Glomerular visceral epithelial cell (primary cell): ENCODE data around the gene CCDC106.

ENCODE experiments used
- DNase-seq: peaks from one replicate; pipeline ENCODE4 v3.0.0-alpha.2; 2016; ENCODE audit errors: extremely low spot score

Gene CCDC106

DNA sequence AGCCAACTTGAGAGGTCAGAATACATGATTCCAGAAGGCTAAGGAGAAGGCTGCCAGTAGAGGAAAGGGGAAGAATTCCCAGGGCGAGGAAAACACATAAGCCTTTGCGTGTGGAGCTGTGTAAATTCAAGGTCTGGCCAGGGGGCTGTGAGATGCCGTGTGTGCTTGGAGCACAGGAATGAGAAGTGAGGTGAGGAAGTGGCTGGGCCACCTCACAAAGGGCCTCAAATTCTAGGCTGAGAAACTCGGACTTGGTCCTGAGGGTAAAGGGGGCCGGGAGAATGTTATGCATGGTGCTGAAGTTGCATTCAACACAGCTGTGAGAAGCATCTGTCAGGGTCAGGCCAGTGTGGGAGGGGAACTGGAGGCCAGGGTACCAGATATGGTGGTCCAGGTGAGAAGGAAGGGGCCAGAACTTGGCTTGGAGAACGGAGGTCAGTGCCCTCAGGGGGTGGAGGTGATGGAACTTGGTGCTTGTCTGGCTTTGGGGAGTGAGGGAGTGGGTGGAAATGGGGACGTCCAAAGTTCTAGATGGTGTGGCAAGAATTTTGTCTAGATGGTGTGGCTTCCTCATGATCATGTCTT, 12.1 kb upstream of the CCDC106 start:
- DNase-seq: no peak

DNA sequence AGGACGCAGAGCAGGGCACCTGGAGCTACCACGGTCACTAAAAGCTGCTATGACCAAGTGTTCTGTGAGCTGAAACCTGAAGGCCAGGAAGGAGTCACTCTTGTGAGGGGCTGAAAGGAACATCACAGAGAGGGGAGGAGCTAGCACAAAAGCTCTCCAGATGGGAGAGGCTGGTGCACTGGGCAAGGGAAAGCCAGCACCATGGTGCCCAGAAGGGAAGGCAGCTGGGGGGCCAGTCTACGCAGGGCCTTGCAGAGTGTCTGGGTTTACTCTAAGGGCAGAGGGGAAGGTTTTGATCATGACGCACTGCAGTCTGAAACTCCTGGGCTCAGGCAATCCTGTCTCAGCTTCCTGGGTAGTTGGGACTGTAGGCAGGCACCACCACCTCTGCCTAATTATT, 11.3 kb upstream of the CCDC106 start:
- no peak for DNase-seq

DNA sequence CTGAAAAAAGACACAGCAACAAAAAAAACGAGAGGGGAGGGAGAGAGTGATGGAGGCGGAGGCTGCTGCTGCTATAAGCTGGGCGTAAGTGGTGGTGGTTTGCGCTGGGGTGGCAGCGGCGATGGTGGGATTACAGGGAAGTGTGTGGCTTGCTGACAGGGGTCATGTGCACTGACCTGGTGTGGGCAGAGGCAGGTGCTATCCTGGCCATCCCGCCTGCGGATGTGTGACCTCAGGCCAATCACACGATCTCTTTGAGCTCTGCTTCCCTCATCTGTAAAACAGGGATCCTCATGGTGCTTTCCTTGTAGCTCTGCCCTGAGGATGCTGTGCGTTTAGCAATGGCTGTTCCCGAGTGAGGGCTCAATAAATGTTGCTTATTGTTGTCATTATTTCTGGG, 10.5 kb upstream of the CCDC106 start:
- DNase-seq: no peak

DNA sequence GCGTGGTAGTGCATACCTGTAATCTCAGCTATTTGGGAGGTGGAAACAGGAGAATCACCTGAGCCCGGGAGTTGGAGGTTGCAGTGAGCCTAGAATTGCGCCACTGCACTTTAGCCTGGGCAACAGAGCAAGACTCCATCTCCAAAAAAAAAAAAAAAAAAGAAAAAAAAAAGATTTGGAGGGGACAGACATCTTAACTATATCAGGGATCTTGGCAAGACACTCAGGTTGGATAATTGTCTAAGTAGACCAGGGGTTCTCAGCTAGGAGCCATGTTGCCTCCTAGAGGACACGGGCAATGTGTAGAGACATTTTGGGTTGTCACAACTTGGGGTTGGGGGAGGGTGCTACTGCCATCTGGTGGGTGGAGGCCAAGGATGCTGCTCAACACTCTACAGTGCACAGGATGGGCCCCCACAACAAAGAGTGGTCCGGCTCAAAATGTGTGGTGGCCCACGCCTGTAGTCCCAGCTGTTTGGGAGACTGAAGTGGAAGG, 9.1 kb upstream of the CCDC106 start:
- peak; percentile 51 for DNase-seq

DNA sequence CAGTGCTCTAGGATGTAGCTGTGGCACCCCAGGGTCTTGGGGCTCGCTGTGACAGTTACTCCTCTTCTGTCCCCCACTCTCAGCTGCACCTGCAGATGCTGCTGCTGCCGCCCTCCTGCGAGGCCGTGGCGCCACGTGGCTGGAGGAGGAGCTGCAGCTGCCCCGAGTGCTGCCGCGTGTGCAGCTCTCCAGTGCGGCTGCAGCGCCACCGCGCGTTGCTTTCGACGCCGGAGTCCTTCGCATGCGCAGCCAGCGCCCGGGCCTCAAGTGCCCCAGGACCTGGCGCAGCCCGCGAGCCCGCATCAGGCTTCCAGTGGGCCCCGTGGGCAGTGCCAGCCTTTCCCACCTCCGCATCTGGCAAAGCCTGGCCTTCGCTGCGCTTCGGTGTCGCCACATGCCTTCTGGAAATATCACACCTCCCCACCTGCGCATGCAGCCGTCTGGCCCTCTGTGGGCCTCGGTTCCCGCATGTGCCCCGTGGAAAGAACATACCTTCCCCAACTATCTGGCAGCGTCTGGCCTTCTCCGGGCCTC, 7.9 kb upstream of the CCDC106 start:
- DNase-seq: peak; percentile 64

DNA sequence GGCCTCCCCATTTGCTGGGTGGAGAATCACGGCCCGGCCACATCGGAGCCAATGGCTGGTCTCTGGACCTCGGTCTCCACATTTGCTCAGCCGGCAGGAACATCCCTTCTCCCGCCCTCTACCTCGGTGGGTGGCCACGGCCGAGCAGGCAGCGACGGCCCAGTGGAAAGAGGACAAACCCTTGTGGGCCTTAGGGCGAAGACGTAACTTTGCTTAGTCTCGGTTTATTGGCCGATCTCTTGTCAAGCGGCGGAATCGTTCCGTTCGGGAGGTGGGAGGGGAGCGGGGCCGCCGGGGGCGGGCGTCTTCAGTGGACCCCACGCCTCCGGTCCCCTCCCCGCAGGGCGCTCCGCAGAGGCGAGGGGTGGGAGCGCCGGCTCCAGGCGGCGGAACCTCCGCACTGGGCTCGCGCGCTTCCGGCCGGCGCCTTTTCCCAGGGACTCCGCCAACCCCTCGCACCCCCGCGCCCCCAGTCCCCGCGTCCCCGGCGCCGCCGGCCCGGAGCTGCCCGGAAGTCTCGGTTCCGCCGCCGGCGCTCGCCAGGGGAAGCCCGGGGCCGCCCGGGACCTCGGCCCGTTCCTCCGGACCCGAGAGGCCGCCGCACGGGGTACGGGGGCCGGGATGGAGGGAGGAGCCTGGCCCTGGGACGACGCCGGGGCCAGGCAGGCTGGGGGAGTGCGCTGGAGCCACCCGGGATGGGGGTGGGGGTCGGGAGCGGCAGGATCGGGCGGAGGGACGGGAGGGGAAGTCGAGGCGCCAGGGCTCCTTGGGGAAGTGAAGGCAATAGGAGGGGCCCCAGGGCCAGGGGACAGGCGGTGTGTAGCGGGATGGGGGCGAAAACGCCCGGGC, 7.2 kb upstream of the CCDC106 start, which contains the start of gene ZNF580:
ZNF580 (plus strand) TSS at position 426 of the 849 bp plus-strand sequence. CDS start 1,507 bp downstream, outside the sequence.
- DNase-seq: peak; percentile 87

DNA sequence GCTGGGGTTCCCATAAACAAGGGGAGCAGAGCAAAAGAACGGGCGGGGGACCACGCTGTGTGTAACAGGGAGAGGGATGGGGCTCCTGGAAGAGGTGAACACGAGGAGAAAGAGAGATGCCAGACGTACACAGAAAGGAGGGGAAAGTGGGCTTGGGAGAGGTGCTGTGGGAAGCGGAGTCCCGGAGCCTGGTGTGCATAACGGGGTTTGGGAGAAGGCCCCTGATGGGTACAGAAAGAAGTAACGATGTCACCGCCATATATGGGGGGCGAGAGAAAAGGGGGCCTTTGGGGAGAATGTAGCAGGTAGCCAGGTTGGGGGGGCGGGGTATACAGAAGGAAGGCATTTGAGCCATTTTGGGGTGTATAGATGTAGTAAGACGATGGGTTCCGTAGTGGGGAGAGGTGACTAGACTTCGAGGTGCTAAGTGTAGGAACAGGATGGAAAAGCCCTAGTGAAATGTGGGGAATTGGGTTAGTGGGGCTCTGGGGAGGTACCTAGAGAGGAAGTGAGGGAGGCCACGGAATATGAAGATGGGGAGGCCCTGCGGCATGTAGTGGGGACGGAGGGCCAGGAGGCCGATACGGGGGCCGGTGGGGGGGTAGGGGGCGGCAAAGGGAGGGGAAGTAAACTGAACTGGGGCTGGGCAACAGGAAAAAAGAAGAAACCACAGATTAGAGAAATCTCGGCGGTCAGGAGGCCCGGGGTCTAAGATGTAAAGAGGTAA, 6.4 kb upstream of the CCDC106 start:
- peak; percentile 46 for DNase-seq

DNA sequence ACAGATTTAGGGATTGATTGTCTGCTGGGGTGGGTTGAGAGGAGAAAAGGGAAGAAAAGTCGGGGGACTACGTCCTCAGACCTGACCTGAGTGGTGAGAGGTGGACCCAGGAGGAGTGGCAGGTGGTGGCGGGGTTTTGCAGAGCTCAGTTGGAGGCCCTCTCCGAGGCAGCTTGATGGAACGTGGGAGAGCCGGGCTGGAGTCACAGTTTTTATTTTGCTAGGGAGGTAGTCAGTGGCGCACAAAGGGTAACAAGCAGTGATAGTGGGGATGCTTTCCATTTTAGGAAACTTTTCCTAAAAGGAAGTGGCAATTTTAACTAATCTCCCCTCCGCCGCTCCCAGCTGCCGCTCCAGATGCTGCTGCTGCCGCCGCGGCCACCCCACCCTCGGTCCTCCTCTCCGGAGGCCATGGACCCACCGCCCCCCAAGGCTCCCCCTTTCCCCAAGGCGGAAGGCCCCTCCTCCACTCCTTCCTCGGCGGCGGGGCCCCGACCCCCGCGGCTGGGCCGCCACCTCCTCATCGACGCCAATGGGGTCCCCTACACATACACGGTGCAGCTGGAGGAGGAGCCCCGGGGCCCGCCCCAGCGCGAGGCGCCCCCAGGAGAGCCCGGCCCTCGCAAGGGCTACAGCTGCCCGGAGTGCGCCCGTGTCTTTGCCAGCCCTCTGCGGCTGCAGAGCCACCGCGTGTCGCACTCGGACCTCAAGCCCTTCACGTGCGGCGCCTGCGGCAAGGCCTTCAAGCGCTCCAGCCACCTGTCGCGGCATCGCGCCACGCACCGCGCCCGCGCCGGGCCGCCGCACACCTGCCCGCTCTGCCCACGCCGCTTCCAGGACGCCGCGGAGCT, 5.6 kb upstream of the CCDC106 start:
- peak; percentile 36 for DNase-seq

DNA sequence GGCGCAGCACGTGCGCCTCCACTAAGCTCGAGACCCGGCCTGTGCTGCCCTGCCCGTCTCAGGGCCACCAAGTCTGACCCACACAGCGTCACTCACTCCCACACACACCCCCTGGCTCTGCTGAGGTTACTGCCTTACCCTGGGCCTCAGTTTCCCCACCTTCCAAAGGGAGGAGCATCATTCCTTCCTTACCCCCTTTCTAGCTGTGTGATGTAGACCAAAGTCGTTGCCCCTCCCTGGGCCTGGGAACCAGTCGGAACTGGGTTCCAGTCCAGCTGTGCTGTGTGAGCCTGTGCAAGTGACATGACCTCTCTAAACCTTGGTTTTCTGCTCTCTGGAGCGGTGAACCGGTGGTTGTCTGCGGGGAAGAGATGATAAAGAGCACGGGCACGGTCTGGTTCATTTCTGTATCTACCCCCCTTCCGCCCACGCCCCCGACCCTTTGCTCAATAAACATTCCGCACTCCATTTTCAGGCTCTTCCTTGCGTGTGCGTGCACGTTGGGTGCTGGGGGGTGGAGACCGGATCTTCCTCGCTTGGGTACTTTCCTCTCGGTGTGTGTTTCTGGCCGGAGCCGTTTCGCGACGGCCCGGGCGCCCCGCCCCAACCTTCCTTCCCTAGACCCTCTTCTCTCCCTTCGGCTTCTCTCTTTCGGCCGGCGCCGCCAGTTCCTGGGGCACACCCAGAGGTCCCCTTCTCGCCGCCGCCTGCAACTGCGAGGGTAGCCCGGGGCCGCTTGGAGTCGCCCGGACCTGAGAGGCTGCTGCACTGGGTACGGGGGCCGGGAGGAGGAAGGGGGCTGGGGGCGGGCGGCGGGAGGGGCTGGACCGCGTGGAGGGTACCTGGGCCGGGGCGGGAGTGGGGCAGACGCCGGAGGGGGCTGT, 4.8 kb upstream of the CCDC106 start, which contains the start of gene ZNF581:
ZNF581 (plus strand) TSS at position 647 of the 884 bp plus-strand sequence. CDS start 923 bp downstream, outside the sequence.
- peak; percentile 83 for DNase-seq

DNA sequence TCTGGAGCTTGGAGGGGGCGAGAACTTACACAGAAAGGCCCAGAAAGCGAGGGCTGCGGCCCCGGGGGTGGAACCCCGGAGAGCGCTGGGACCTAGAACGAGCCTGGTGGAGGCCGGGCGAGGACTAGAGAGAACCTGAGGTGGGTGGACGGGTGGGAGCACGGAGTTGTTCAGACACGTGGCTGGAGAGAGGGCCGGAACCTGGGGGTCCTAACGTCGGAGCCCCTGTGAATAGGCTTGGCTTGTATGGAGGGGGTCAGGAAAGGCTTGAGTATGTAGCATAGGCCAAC, 4.2 kb upstream of the CCDC106 start:
- DNase-seq: peak; percentile 21

DNA sequence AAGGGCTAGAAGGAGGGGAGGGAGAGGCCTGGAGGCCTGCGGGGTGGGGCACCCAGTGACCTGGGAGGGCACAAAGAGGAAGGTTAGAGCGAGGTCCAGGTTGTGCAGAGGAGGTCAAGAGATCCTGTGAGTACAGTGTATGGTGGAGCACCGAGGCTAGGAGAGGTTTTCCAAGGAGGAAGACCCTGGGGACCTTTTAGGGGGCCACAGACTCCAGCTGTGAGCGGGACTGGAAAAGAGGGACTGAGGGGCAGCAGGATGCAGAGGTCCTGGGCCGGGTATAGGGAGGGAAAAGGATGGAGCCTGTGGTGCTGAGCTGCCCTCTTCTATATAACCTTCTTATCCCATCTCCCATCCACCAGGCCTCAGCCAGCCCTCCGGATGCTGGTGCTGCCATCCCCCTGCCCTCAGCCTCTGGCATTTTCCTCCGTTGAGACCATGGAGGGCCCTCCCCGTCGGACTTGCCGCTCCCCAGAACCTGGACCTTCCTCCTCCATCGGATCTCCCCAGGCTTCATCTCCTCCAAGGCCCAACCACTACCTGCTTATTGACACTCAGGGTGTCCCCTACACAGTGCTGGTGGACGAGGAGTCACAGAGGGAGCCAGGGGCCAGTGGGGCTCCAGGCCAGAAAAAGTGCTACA, 3.7 kb upstream of the CCDC106 start:
- no peak for DNase-seq

DNA sequence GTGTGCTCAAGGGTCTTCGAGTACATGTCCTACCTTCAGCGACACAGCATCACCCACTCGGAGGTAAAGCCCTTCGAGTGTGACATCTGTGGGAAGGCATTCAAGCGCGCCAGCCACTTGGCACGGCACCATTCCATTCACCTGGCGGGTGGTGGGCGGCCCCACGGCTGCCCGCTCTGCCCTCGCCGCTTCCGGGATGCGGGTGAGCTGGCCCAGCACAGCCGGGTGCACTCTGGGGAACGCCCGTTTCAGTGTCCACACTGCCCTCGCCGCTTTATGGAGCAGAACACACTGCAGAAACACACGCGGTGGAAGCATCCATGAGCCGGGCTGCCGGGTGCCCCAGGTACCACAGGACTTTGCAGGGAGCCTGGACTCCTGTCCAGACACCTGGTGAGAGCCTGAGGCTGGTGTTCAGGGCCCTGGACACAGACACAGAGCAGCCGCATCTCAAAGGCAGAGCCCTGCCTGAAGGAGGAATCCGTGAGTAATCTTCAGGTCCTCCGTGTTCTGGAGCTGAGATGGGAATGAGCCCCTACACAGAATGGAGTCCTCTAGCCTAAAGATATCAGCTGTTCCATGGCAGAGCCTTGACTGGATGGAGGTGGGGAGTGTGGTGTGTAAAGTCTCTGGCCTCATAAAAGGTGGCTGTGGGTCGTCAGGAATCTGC, 3.0 kb upstream of the CCDC106 start:
- DNase-seq: peak; percentile 62

DNA sequence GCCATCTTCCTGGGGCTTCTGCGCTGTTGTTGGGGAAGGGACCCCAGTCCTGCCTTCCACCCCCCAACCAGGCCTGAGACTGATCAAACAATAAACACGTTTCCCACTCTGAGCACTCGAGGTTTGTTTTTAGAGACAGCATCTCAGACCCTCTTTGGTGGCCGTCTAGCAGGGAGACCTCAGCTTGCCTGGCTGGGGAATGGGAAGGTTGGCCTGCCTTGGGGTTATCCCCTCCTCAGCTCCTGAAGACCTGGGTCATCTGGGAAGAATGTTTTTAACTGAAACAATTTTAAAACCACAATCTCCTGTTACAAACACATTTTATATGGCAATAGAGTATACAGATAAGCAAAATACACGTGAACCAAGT, 2.5 kb upstream of the CCDC106 start:
- DNase-seq: no peak

DNA sequence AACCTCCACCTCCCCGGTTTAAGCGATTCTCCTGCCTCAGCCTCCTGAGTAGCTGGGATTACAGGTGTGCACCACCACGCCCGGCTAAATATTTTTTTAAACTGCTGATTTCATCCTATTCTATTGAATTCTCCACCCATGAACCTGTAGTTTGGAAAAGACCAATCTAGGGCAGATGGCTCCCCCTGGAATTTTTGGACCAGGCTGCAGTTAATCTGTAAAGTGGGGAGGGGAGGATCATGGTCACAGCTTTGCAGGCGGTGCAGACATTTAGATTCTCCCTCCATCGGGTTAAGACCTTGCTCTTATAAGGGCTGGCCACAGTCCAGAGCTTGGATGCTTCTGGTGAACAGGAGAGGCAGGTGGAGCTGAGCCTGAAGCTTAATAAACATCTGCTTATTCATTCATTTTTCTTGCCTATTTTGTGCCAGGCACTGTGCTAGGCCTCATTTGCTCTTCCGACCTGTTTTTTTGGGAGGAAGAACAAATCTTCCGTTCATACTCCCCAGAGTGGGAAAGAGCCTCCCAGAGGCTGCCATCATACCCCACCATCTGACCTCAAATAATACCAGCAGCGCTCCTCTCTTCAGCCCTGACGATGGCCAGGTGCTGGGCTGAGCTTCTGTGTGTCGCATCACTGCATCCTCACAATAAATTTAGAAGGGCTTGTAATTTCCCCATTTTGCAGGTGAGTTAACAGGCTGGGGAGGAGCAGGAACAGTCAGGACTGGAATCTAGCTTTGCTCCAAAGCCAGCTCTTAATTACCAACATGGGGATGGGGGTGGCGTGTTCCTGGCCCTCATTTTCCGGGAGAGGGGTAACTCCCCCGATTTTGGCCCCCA, 902 bp upstream of the CCDC106 start:
- DNase-seq: no peak

DNA sequence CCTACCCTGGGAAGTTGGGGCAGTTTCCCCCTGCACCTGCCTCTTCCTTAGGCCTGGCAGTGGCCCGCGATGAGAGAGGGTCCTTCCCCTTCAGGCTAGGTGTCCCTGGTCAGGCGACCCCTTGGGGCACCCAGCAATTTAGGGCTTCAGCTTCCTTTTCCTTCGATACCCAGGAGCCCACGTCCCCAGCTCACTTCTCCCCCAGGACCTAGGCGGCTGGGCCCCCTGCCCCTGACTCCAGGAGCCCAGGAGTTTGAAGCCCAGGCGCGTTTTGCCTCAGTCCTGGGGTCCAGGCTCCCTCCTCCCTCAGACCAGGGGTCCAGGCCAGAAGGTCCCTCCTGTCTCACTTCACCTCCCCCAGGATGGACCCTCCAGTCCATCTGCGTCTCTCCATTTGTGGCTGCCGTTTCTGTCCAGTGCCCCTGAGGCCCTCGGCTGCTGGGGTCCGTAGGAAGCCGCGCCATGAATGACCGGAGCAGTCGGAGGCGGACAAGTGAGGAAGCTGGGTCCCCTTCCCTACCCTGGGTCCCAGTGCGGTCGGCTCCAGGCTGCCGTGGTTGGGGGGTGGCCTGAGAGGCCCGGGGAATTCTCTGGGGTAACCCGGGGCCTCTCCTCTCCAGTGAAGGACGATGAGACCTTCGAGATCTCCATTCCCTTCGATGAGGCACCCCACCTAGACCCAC, 714 bp downstream of the CCDC106 start:
- no peak for DNase-seq

DNA sequence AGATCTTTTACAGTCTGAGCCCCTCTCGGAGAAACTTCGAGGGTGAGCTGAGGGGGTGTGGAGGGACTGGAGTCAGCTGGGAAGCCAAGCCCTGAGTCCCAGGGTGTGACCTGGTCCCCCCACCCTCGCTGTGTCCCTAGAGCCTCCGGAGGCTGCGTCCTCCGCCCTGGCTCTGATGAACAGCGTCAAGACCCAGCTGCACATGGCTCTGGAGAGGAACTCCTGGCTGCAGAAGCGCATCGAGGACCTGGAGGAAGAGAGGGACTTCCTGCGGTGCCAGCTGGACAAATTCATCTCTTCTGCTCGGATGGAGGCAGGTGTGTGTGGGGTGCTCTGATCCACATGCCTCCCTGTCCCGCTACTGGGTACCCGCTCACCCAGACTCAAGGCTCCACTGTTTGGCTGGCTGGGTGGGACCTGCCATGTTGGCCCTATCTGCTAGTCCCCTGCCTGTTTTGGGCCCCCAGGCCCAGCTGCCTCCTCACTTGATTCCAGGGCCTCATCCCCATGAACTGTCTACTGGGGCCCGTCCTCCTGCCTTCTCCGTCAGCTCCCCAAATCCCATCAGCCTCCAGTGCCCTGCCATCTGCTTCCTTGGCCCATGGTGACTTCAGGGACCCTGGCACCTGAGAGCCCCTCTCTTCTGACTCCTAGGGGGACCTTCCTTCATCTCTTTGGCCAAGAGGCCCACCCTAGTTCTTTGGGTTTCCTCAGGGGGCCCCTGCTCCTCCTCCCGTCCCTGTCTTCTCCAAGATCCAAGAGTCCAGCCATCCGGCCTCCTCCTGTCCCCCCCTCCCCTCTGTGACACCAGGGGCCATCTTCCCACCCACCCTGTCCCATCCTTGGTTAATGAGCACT, 1.5 kb downstream of the CCDC106 start:
- DNase-seq: no peak

DNA sequence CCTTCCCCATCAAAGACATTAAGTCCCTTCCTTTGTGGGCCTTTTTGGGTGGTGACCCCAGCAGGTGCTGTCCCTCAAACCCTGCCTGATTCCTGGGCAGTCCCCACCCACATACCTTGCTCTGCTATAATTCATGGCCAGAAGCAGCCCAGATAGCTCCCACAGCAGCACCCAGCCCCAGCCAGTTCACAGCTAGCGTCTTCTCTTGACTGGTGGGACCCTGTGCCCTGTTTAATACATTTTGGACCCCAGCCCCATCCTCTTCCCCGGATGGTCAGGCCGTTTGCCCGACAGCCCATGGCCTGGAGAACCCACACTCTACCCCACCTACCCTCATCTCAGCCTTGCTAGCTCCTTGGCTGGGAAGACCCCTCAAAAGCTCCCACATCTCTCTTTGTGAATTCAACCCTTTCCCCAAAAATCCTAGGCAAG, 2.1 kb downstream of the CCDC106 start:
- no peak for DNase-seq
